Thyroid gland (tissue), 4 donors: Measurements from ENCODE around the gene FER1L5.

Experiments used
- CTCF ChIP-seq, 6 experiments: fragments of 200-600 bp in 3 of 6; fragments of 450-650 bp in 3 of 6; sonication (generic) in 3 of 6; IDR thresholded peaks; one replicate each; pipeline ENCODE4 v1.5.1; 2016 to 2019; ENCODE audit warnings: antibody characterized with exemption in 6 of 6, mild to moderate bottlenecking in 2 of 6, inconsistent platforms in 1 of 6, moderate library complexity in 1 of 6
- POLR2A ChIP-seq, 2 donors: fragments of 450-650 bp; IDR thresholded peaks; one replicate each; pipeline ENCODE4 v1.6.1; 2017; ENCODE audit warnings: antibody characterized with exemption in 2 of 2, mild to moderate bottlenecking in 2 of 2, moderate library complexity in 1 of 2

- no peak for TF ChIP-seq CTCF (IDR thresholded peaks at IDR 0.05)
- no peak for TF ChIP-seq POLR2A (IDR thresholded peaks at IDR 0.05)
These were observed 16.0 kb upstream of the FER1L5 start for GRCh38 chr2:96626553-96626942.
